Putamen (tissue), 1 donor: Measurements from ENCODE around the gene PIK3C2B.
"Not testable (repeated sequence)": the region's sequence is repeated elsewhere in the genome, so short reads cannot be mapped to it uniquely, and the experiment has no call there.

Source experiments
- DNase-seq: peaks from one replicate; pipeline ENCODE4 v3.0.0-alpha.2; 2016; ENCODE audit warnings: low spot score

PIK3C2B gene

GRCh38 chr1:204506201-204506968 is 11.8 kb upstream of the PIK3C2B start:
- DNase-seq = peak; percentile 91

DNA sequence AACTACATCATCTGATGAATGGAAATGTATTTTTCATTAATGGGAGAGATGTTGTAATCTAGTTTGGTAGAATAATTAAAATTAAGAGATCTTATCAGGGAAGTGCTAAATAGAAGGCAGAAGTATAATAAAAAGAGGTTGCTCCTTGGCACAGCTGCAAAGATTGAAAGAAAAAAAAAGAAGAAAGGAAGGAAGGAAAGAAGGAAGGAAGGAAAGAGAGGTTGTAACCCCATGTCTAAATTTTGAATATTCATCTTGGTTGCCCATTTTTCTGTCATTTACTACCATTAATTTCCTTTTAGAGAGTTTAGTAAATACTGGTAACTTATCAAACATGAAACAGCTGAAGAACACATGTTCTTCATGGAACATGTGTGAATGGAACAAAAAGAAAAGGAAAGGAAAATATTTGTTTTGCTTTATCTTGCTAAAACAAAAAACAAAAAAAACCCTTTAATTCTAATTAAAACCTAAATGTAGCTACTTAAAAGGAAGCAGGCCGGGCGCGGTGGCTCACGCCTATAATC is 11.1 kb upstream of the PIK3C2B start:
- no peak for DNase-seq

GRCh38 chr1:204503913-204504519 is 9.4 kb upstream of the PIK3C2B start:
- no peak for DNase-seq

GRCh38 chr1:204503122-204503912 is 8.7 kb upstream of the PIK3C2B start:
- DNase-seq = peak; percentile 85

GRCh38 chr1:204502241-204502640 is 7.6 kb upstream of the PIK3C2B start:
- DNase-seq = no peak

- DNase-seq = no peak
Measured at GRCh38 chr1:204499511-204500468, 5.2 kb upstream of the PIK3C2B start.

DNA sequence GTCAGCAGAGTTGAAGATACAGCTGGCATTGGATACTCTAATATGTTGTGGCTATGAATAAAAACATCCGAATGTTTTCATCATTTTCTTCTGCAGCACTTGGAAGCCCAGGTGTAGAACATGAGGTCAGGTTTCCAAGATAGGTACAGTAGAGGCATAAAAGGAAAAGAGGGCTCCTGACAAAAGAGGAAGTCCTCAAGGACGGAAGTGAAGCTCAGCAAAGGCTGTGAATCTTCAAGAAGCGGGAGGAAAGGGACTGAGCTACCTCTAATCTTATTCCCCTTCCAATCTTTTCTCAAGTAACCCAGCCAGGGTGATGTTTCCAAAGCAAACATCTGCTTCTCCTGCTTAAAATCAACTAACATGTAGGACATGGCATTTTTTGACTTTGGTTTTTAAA is 4.4 kb upstream of the PIK3C2B start:
- no peak for DNase-seq

- no peak for DNase-seq
Measured at GRCh38 chr1:204495777-204496176, 1.2 kb upstream of the PIK3C2B start.

DNA sequence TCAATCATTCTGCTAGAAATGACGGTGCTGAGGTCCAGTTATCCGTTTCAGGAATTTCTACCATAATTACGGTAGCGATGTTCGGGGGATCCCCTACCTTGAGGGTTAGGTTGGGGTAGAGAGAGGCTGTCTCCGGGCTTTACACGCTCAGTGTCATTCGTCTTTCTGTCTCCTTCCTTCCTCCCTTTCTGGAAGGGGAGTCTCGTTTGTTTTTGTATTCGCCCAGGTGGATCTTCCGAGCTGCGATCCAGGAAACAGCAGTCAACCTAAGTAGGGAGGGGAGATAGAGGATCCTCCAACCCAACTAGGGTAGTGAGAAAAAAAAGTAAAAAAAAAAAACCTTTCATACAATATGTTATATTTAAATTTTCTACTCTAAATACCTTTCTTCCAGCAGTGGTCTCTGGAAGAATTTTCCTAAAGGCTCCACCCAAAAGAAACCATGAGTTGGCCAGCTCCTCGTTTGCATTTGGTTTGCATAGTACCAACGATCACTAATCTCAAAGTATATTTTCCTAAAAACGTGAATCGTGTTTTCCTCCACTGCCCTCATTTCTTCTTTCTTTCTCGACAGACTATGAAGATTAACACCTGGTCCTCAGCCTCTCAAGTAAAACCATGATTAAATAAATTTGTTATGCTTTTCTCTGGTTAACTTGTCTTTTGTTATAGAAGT is 611 bp upstream of the PIK3C2B start:
- no peak for DNase-seq

DNA sequence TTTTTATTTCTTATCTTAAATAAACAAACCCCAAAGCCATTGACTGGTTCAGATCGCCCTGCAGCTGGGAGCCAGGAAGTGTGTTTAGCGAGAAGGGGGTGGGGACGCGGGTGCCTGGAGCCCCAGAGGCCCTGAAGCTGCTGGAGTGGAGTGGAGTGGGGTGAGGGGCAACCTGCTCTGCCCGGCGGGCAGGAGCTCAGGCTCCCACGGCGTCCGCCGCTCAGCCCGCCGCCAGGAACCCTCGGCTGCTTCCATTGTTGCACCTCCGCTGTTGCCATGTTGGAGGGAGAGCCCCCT is 673 bp downstream of the PIK3C2B start:
- DNase-seq = peak; percentile 60

DNA sequence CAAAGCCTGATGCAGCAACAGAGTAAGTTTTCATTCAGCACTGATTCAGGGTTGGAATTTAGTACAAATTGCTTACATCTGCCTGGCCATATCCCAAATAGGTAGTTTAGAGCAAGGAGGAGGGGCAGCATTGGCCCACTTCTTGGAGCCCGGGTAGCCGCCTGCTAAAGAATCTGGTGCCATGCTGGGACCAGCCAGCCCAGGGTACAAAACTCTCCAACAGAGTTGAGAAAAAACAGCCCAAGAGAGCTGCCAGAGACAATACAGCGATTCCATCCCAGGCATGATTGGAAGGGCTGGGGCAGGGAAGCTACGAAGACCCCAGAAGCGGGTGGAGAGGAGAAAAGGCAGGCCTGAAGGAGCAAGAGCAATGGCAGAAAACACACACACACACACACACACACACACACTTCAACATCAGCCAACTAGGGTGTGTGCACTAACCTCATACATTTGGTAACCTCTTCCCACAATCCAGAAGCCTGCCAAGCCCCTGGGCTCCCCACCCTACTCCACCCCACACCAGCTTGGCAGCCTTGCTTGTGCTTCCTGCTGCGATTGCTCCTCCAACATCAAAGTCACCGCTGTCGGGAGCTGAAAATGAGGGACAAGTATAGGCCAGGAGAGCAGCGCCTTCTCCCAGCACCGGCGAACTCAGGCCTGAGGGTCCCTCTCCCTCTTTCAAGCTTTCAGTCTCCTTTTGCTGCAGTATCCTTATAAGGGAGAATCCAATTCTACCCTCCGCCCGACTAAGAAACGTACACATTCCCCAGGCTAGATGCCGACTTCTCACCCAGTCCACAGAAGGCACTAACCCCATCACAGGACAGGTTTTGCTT is 1.2 kb downstream of the PIK3C2B start:
- peak; percentile 51 for DNase-seq

DNA sequence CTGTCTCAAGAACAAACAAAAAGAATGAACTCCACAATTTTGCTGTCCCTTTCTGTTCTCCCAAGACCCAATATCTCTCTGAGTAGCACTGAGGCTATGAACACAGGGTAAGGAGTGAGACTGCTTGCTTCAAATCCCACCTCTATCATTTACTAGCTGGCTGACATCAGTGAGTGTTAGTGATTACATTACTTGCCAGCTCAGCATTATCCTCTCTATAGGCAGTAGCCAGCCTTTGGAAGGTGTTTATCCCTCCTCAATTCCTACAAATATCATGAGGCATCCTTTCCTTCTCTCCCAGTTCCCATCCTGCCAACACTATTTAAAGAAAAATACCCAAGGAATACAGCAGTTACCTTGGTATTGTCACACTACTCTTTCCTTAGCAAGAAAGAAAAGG is 3.0 kb downstream of the PIK3C2B start:
- DNase-seq = no peak

- no peak for DNase-seq
Measured at GRCh38 chr1:204487256-204487615, 7.4 kb downstream of the PIK3C2B start.

DNA sequence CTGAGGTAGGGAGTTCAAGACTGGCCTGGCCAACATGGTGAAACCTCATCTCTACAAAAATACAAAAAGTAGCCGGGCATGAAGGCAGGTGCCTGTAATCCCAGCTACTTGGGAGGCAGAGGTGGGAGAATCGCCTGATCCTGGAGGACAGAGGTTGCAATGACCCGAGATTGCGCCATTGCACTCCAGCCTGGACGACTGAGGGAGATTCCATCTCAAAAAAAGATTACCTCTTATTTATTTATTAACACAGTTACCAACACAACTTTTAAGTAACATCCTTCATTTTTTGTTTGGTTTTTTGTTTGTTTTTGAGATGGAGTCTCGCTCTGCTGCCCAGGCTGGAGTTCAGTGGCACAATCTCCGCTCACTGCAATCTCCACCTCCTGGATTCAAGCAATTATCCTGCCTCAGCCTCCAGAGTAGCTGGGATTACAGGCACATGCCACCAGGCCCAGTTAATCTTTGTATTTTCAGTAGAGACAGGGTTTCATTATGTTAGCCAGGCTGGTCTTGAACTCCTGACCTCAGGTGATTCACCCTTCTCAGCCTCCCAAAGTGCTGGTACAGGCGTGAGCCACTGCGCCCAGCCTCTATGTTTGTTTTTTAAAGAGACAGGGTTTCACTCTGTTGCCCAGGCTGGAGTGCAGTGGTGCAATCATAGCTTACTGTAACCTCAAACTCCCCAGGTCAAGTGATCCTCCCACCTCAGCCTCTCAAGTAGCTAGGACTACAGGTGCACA is 7.9 kb downstream of the PIK3C2B start:
- DNase-seq = not testable (repeated sequence)

- no peak for DNase-seq
Measured at GRCh38 chr1:204483791-204484190, 10.8 kb downstream of the PIK3C2B start.

DNA sequence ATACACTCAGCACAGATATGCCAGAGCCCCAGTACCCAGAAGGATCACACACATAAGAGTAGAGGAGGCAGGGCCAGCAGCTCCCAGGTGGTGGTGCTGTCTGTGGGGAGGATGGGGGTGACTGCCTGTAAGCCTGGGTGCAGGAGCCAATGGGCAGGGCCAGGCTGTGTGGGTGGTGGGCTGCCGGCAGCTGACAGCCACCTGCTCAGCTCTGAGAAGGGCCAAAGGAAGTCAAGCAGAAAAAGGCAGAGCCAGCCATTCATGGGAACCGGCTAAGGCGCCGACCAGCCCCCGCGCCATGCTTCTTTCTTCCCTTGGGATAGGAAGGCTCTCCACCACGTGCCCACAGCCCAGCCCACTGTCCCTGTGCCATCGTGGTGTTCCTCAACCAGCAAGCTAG is 14.1 kb downstream of the PIK3C2B start:
- no peak for DNase-seq

DNA sequence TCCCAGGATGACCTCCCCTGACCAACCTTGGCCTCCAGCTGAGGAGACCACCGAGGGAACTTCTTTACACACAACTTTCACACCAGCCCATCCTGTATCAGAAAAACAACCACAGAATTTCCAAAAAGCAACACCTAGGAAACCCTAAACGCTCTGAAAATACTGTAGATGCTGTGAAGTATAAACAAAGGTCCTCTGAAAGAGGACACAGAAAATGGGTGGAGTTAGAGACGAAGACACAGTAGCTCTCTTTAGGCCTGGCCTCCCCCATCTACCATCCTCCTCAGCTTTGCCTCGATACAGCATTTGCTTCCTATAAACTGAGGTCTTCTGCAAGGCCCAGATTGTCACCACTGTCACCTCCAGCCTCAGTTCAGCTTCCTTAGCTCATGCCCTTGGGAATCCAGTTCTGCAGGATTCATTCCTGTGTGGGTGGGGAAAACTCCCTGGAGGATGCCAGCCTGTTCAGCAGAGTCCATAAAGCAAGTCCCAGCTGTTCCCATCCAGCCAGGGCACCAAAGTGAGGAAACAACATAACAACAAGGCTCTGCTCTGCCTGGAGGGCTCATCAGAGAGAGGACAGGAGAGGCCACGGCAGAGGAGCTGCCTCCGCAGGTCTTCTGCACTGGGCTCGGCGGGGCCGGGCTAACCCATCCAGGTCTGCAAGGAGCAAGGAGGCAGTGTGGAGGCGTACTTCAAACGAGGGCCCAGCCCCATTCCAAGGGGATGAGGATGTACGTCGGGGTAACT is 15.0 kb downstream of the PIK3C2B start:
- DNase-seq = no peak

GRCh38 chr1:204478921-204479320 is 15.7 kb downstream of the PIK3C2B start:
- no peak for DNase-seq
